ENCODE results near the gene ELMO1.

The ELMO1 gene

GRCh38 chr7:36919738-36920137 lies 528.9 kb downstream of the ELMO1 start:
- Histone ChIP-seq H3K79me2 (ENCODE audit: control insufficient read depth, low read length) (no peaks in the 10 kb centered on the region), H3F3A (ENCODE audit: control insufficient read depth, insufficient read depth) (no peaks in the 10 kb centered on the region), H3K9me2 (replicated peaks; ENCODE audit: control insufficient read depth, low read length) (no peaks in the 10 kb centered on the region), H3K36me3 (ENCODE audit: control insufficient read depth, low read length) (no peaks in the 10 kb centered on the region), H3K27ac (ENCODE audit: low read depth, low read length) (no peak overlapping the region), H3K4me1 (ENCODE audit: control insufficient read depth, low read length) (no peaks in the 10 kb centered on the region), H3K4me3 (ENCODE audit: low read length) (no peak overlapping the region), H3K9me3 (ENCODE audit: control insufficient read depth, insufficient read depth, low read length) (no peaks in the 10 kb centered on the region), H3K4me2 (ENCODE audit: low read length) (no peak overlapping the region), H3K27me3 (ENCODE audit: control insufficient read depth, low read length) (no peaks in the 10 kb centered on the region), H4K20me1 (ENCODE audit: control insufficient read depth, insufficient read depth, low read depth, low read length) (no peaks in the 10 kb centered on the region)
- TF ChIP-seq EZH2phosphoT487 (IDR thresholded peaks at IDR 0.05; ENCODE audit: borderline replicate concordance, low read length), result no peak
- TF ChIP-seq CTCF (IDR thresholded peaks at IDR 0.05; ENCODE audit: low read depth, low read length, poor library complexity, severe bottlenecking), result no peak

- Histone ChIP-seq H3K4me1 (ENCODE audit: control insufficient read depth, low read length) (no peaks in the 10 kb centered on the region), H4K20me1 (ENCODE audit: control insufficient read depth, insufficient read depth, low read depth, low read length) (no peaks in the 10 kb centered on the region), H3K9me3 (ENCODE audit: control insufficient read depth, insufficient read depth, low read length) (no peaks in the 10 kb centered on the region), H3K79me2 (ENCODE audit: control insufficient read depth, low read length) (no peaks in the 10 kb centered on the region), H3K9me2 (replicated peaks; ENCODE audit: control insufficient read depth, low read length) (no peaks in the 10 kb centered on the region), H3K36me3 (ENCODE audit: control insufficient read depth, low read length) (no peaks in the 10 kb centered on the region), H3F3A (ENCODE audit: control insufficient read depth, insufficient read depth) (no peaks in the 10 kb centered on the region), H3K27ac (ENCODE audit: low read depth, low read length) (no peak overlapping the region), H3K27me3 (ENCODE audit: control insufficient read depth, low read length) (no peaks in the 10 kb centered on the region), H3K4me2 (ENCODE audit: low read length) (no peak overlapping the region), H3K4me3 (ENCODE audit: low read length) (no peak overlapping the region)
- TF ChIP-seq CTCF (IDR thresholded peaks at IDR 0.05; ENCODE audit: low read depth, low read length, poor library complexity, severe bottlenecking), result no peak
- no peak for TF ChIP-seq EZH2phosphoT487 (IDR thresholded peaks at IDR 0.05; ENCODE audit: borderline replicate concordance, low read length)
These were observed 530.1 kb downstream of the ELMO1 start for GRCh38 chr7:36918591-36918990.

GRCh38 chr7:36916619-36917018 lies 532.0 kb downstream of the ELMO1 start:
- TF ChIP-seq EZH2phosphoT487 (IDR thresholded peaks at IDR 0.05; ENCODE audit: borderline replicate concordance, low read length) (no peak), CTCF (IDR thresholded peaks at IDR 0.05; ENCODE audit: low read depth, low read length, poor library complexity, severe bottlenecking) (no peak)
- Histone ChIP-seq H3K36me3 (ENCODE audit: control insufficient read depth, low read length) (no peaks in the 10 kb centered on the region), H3K9me2 (replicated peaks; ENCODE audit: control insufficient read depth, low read length) (no peaks in the 10 kb centered on the region), H3K27ac (ENCODE audit: low read depth, low read length) (no peak overlapping the region), H3K4me3 (ENCODE audit: low read length) (no peak overlapping the region), H3K79me2 (ENCODE audit: control insufficient read depth, low read length) (no peaks in the 10 kb centered on the region), H3K4me2 (ENCODE audit: low read length) (no peak overlapping the region), H3F3A (ENCODE audit: control insufficient read depth, insufficient read depth) (no peaks in the 10 kb centered on the region), H4K20me1 (ENCODE audit: control insufficient read depth, insufficient read depth, low read depth, low read length) (no peaks in the 10 kb centered on the region), H3K9me3 (ENCODE audit: control insufficient read depth, insufficient read depth, low read length) (no peaks in the 10 kb centered on the region), H3K27me3 (ENCODE audit: control insufficient read depth, low read length) (no peaks in the 10 kb centered on the region), H3K4me1 (ENCODE audit: control insufficient read depth, low read length) (no peaks in the 10 kb centered on the region)

- no peaks in the 10 kb centered on the region for H3K36me3 ChIP-seq (ENCODE audit: control insufficient read depth, low read length)
- H3K9me2 ChIP-seq (replicated peaks; ENCODE audit: control insufficient read depth, low read length), result no peaks in the 10 kb centered on the region
- no peaks in the 10 kb centered on the region for H3F3A ChIP-seq (ENCODE audit: control insufficient read depth, insufficient read depth)
- no peak overlapping the region for H3K27ac ChIP-seq (ENCODE audit: low read depth, low read length)
- H3K4me3 ChIP-seq (ENCODE audit: low read length), result no peak overlapping the region
- no peaks in the 10 kb centered on the region for H3K9me3 ChIP-seq (ENCODE audit: control insufficient read depth, insufficient read depth, low read length)
- no peaks in the 10 kb centered on the region for H3K4me1 ChIP-seq (ENCODE audit: control insufficient read depth, low read length)
- no peak overlapping the region for H3K4me2 ChIP-seq (ENCODE audit: low read length)
- no peaks in the 10 kb centered on the region for H3K27me3 ChIP-seq (ENCODE audit: control insufficient read depth, low read length)
- no peaks in the 10 kb centered on the region for H4K20me1 ChIP-seq (ENCODE audit: control insufficient read depth, insufficient read depth, low read depth, low read length)
- TF ChIP-seq EZH2phosphoT487 (IDR thresholded peaks at IDR 0.05; ENCODE audit: borderline replicate concordance, low read length) (no peak), CTCF (IDR thresholded peaks at IDR 0.05; ENCODE audit: low read depth, low read length, poor library complexity, severe bottlenecking) (no peak)
- no peaks in the 10 kb centered on the region for H3K79me2 ChIP-seq (ENCODE audit: control insufficient read depth, low read length)
These were observed 532.5 kb downstream of the ELMO1 start for GRCh38 chr7:36916116-36916515.
